ENCODE data around the gene ATP8B4.
"Not testable (repeated sequence)": the region's sequence is repeated elsewhere in the genome, so short reads cannot be mapped to it uniquely, and the experiment has no call there.

Gene ATP8B4

GRCh38 chr15:50003786-50004334, 115.2 kb downstream of the ATP8B4 start:
- peak; percentile 70 for DNase-seq

DNA sequence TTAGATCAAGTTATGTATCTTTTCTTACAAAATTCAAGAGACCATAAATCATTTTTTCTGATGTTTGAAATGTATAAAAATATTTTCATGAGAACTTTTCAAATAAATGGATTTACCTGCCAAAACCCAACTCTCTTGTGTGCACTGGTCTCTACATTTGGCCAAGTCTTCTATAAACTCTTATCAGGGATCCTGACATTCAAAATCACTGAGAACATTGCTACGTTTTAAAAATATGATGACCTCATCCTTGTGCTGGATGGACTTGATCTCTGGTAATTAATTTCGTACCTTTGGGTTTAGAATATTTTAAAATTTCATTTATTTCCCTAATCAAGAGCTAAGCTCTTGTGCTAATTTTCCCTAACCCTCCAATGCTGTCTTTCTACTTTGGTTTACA, 127.4 kb downstream of the ATP8B4 start:
- no peak for DNase-seq

DNA sequence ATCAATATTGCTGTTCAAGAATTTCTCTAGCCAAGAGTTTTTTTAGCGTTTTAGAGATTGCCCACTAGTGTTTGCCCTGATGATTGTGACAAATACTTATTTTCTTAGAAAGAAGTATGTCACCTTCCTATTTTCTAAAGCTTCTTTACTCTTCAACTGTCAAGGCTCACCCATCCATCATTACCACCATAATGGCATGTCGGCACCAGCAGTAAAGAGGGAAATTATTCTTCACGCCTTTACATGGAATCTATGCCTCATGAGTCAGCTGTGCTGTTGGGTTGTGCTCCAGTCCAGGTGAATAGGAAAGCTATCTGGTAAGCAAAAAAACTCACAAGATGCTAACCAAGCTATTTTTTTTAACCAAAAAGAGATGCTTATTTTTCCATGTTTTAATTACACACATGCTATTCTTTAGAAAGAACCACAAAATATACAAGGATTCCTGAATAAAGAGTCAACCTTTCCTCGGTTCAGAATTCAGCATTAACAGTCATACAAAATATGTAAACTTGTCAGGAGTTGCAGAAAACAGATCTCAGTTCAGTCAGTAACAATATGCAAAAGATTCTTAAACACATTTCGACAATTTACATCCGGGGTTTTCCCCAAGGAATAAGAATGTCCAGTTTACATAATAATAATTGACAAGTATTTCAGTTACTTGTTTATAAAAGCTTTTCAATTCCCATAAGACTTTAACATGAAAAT, 128.0 kb downstream of the ATP8B4 start:
- DNase-seq: no peak

DNA sequence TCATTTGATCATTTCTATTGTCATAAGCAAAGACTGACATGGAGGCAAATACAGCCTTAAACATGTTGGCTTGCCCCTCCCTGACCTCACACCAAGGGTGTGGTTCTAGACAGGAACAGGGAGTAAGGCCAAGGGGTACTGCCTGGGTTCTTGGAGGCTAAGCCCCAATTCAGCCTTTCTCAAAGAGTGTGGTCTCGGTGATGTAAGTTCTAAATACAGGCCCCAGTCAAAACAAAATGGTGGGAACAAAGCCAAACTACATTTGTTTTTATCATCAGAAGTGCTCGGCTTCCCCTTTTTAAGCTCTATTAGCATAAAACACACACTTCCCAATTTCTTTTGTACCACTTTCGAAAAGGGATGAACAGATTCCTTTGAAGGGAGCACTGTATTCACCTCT, 129.5 kb downstream of the ATP8B4 start:
- no peak for DNase-seq

GRCh38 chr15:49988766-49989165, 130.3 kb downstream of the ATP8B4 start:
- DNase-seq: no peak

DNA sequence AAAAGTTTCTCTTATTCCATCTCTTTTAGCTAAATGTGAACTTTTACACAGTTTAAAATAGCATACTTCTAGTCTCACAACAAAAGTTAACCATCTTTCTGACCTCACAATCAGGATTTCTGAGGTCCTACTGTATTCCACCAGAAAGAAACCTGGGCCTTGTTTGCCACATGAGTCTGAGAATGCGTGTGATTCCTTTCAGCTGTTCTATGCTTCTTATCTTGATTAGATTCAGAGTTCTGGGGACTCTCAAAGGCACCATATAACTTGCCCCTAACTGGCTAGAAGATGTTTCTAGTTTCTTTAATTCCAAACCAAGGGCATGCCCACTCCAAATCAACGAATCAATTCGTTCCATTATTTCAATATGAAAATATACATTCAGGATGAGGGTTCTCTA, 131.1 kb downstream of the ATP8B4 start:
- no peak for DNase-seq

DNA sequence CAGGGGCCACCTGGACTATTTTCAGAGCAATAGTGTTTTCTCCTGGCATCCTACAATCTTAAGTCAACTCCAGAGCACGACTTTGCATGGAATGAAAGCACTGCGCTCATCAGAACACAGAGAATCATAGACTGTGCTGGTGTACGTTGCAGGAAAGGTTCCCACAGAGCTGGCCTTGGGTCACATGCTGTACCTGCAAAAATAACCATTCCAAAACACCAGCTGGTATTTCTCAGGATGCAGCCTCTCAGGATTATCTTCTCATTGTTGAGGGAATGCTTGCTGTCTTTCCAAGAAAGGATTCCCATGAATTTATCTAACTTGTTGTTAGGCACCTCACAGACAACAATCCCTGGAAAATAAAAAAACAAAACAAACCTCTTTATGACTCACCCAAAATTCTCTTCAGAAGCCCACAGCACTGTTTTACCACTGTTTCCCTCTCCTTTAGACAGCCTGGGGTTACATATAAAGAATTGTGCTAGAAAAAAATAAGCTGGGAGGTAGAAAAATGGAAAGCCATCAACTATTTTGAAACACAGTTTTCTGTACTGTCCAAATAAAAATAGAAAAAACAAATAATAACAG, 131.7 kb downstream of the ATP8B4 start:
- DNase-seq: no peak

DNA sequence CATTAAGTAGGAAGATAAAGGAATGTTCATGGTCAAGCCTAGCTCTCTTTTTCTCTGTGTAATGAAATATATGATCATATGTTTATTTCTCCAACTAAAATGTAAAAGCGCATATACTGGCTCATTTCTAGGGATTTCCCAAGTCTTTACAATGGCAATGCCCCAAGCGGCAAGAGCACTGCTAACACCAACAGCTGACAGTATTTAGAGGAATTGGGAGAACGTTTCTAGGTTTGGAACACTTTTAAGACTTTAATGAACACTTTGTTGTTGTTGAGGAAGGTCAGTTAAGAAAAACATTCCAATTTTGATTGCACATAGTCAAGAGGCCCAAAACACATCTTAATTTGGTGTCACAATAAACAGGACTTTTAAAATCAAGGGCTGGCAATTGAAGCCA, 132.7 kb downstream of the ATP8B4 start:
- no peak for DNase-seq

DNA sequence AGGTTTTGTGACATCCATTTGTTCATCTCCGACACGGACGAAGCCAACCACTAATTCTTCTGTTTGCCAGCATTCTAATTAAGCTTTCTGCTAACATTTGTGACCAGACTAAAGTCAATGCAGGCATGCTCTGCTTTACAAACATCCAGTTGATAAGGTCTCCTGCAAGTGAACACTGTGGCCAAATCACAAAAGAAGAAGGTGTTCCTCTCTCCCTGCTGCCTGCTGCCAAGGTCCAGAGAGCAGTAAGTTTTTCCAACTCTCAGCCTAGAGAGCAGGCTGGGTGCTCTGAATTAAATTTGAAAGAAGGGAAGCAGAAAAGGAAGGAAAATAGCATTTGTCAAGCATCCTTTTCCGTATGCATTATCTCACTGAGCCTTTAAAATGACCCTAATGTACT, 133.6 kb downstream of the ATP8B4 start:
- DNase-seq: no peak

DNA sequence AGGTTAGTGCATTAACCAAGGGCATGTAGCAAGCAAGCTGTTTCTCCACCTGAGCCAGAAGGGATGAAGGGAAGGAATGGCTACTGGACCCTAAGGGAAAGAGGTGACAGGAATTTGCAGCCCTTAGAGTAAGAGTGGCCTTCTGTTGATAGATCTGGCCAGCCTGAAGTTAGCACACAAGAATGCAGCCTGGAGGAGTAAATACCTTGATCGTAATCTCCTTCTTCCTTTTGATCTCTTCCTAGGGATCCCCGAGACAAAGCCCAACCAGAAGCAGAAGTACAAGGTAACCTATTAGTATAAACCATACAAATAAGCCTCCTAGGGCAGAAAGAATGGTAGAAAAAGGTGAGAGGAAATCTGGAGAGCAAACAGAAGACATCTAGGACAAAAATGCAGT, 134.6 kb downstream of the ATP8B4 start:
- no peak for DNase-seq

GRCh38 chr15:49982584-49982983, 136.4 kb downstream of the ATP8B4 start:
- no peak for DNase-seq

DNA sequence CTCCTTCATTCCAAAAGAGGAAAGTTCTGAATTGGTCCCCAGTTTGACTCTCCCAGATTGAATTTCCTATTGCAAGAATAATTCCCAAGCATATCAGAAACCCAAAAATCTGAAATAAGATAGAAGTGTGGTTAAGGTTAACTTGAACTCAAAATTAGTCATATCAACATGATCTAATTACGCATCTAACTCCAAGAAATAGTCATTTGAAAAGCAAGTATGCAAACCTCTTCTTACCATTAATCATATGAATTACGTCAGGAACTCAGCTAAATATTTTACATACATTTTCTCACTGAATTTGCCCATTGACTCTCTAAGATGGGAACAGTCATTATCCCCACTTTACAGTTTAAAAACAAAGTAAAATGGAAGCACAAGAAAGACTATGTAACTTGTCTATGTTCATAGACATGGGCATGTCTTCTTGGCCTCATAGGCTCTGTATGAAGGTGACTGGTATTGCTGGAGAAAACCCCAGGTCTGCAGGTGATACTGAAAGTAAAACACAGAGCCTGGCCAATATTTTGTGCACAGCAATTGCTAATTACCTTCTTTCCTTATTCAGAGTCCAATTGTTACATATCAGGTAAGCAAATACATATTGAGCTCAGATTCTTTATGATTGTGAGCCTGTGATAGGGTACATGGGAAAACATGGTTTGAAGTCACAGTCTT, 139.2 kb downstream of the ATP8B4 start:
- DNase-seq: peak; percentile 3

DNA sequence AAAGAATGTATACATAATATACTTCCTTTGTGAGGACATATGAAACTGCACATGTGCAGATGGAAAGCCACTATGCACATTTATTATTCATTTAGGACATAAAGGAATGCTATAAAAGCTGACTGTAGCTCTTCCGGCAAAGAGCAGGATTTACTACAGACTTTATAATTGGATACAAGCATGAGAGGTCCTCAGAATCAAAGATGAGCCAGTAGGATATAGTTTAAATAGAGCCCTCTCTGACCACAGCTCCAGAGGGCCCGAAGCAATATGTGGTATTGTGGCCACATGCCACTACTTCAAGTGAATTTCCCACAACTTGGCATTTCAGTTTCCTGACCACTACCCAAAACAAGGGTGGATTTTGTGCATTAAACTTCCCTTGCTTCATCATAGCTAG, 140.9 kb downstream of the ATP8B4 start:
- no peak for DNase-seq

DNA sequence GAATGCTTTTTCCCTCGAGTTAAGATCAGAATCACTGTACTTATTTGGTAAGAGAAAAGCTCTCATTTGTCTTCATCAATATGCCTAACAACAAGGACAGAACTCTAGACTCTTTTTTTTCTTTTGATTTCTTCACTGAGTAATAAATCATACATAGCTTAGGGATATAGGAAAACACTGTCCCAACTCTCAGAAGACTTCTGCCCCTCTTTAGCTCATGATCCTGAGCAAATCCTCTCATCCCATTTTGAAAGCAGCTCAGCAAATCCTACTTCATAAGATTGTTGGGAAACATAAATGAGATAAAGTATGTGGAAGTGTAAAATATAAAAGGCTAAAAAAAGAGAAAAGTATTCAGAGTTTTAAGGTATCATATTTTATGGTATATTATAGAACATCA, 141.7 kb downstream of the ATP8B4 start:
- no peak for DNase-seq

DNA sequence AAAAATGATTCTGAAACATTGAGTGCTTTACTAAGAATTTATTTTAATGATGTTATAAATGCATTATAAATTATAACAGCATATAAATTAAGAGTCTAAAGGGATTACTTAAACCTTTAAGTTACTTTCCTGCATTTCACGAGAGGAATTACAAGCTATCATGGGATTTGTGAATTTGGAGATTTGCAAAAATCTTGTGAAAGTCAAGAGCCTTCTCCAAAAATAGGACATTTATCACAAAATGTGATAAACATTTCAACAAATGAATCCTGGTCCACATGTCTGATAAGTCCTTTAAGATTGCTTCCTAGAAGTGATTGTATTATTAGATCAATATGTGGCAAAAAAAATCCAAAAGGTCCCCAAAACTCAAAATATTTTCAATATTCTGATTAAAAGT, 154.5 kb downstream of the ATP8B4 start:
- no peak for DNase-seq

- no peak for DNase-seq
These were observed 155.0 kb downstream of the ATP8B4 start for GRCh38 chr15:49964061-49964460.

DNA sequence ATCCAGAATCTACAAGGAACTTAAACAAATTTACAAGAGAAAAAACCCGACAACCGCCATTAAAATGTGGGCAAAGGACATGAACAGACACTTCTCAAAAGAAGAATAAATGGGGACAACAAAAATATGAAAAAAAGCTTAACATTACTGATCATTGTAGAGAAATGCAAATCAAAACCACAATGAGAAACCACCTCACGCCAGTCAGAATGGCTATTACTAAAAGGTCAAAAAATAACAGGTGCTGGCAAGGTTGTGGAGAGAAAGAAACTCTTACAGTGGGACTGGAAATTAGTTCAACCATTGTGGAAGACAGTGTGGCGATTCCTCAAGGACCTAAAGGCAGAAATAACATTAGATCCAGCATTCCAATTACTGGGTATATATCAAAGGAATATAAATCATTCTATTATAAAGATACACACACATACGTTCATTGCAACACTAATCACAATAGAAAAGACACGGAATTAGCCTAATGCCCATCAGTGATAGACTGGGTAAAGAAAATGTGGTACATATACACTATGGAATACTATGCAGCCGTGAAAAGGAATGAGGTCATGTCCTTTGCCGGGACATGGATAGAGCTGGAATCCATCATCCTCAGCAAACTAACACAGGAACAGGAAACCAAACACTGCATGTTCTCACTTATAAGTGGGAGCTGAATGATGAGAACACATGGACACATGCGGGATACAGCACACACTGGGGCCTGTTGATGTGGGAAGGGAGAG, 155.8 kb downstream of the ATP8B4 start:
- not testable (repeated sequence) for DNase-seq

DNA sequence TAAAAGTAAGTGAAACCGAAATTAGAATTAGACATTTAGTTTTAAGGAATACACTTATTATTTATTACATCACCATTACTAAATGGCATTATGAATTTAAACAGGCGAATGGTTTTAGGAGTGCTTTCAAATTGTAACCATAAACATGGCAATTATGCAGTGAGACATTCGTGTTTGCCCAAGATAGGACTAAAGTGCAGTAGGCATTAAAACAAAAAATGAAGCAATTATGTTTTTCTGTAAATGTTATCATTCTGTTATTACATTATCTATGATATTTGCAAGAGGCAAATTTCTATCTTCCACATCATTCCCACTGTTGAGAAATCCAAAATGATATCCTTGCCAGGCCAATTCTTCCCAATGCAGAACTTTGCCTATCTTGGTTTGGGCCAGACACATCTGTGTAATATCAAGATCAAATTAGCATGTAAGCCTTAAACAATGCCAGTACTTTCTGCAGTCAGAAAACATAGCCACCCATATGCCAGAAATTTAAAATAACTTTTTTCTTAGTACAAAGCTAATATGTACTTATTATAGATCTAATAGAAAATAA, 156.9 kb downstream of the ATP8B4 start:
- DNase-seq: no peak

- DNase-seq: no peak
These were observed 165.6 kb downstream of the ATP8B4 start for GRCh38 chr15:49953421-49953820.

DNA sequence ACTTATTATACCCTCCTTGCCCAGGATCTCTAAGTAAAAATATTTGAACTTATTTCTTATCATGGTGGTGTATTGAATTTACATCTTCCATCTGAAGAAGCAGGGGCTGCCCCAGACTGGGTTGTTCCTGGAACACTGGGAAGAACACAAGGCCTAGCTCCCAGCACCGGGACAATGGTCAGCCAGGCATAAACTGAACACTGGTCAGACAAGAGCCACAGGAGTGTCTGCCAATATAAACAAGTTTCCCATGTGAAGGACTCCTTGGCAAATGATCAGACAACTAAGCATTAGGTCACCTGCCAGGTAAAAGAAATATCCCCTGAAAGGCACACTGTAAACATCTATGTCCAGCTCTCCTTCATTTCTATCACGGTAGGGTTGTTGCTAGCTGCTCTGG, 172.4 kb downstream of the ATP8B4 start:
- no peak for DNase-seq

DNA sequence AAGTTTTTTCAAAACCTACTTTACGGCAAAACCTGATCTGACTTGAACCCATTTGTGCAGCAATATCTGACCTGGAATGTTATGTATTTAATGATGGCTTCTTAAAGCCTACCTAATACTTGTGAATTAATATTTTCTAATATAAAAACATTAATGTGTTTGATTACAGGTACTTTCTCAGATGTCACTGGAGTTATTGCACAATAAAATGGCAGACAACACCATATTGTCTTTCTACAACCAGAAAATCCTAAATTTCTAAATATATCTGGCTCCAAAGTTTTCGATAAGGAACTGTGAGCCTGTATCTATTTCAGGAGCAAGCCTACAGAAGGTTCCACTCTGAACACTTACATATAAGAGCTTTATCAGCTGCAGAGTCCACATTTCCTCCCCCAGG, 184.5 kb downstream of the ATP8B4 start:
- no peak for DNase-seq

DNA sequence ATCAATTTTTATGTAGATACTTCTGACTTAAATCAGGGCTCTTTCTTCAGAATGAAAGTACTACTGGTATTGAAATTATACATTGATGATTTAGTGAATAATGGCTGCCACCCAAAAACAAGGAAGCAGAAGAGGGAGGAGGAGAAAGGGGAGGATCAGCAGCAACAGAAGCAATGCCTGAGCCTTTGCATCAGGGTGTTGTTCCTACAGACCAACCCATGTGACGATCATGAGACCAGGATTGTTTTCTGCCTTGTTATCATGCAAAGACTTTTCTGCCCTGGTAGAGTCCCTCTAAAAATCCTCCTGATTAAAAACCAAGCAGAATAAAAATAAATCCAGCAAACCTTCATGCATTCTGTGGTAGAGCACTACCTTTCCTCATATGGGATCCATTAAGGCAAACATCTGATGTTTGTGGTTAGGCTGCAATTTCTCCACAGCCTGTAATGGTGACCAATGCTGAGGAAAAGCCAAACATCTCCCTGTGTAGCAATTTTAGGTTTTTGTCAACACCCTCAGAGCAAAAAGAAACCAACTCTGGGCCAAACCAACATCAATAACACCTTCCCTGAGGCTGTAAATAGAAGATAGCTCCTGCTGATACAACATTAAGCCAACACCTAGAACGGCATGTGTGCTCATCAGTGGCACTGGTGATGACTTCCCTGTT, 191.7 kb downstream of the ATP8B4 start:
- no peak for DNase-seq

DNA sequence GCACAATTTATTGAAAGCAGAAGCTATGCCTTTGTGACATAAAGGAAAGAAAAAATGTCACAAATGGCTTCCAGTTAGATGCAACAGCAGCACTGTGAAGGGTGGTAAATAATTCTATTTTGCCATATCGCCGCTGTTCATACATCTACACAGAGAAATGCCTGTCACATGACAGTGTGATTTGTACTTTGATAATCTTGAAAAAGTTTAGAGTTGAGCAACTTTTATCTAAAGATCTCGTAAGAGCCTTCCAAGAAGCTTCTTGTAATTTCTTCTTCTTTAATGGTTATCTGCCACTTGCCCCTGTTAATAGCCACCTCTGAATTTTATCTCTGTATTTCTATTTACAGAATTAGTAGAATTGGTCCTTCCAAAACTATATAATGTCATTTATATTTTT, 192.3 kb downstream of the ATP8B4 start:
- no peak for DNase-seq
